Measurements from ENCODE around the gene OGFOD1.

- TF ChIP-seq CTCF (IDR thresholded peaks at IDR 0.05; ENCODE audit: insufficient read depth, low read length) = no peak
- TF ChIP-seq POLR2AphosphoS5 (IDR thresholded peaks at IDR 0.05; ENCODE audit: low read depth) = no peak
These were observed 60.7 kb downstream of the OGFOD1 start for GRCh38 chr16:56512025-56512424.
